DMS 273 treated with DMSO at 0.1 percent for 48 hours (cell line): ENCODE results near the gene CCDC102A.
"Not testable (repeated sequence)": the region's sequence is repeated elsewhere in the genome, so short reads cannot be mapped to it uniquely, and the experiment has no call there.

ENCODE experiments used
- DNase-seq: peaks from one replicate; lab custom pipeline; 2025; lab: John Stamatoyannopoulos, UW

The CCDC102A gene

DNA sequence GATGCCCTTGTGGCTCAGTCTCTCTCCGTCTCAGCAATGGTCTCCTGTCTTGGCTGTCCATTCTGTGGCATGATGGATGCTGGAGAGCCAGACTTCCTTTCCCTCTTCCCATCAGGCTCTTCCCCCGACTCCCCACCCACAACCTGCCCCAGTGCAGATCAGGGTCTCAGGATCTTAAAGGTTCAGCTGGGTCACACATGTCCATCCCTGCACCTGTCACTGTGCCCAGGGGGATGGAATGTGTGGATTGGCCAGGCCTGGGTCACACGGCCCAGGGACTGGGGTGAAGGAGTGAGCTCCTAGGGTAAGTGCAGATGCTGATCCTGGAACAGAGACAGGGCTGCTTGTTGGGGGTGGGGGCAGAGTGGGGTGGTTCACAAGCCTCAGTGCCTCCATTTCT lies 29.1 kb upstream of the CCDC102A start:
- DNase-seq, result no peak

DNA sequence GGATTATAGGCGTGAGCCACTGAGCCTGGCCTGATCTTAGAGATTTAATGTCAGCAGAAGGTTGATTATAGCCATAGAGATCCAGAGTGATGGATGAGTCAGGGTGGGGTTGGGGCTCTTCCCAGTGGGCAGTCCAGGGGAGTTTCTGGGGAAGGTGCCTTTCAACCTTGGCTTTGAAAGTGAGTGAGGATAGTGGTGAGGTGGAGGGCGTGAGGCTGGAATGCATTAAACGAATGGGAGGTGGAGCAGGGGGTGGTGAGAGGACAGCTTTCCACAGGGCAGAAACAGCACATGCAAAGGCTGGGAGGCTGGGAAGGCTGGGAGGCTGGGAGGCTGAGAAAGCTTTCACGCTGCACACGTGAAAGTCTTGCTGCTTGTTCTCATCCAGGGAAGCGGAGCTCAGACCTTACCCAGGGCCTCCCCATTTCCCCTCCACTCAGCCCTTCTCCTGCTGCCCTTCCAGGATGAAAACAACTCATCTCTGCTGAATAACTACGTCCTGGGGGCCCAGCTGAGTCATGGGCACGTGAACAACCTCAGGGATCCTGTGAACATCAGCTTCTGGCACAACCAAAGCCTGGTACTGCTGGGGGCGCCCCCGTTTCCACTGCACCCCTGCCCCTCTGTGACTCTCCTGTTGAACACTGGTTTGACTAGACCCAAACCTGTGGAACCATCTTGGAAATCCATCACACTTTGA lies 28.4 kb upstream of the CCDC102A start:
- no peak for DNase-seq

DNA sequence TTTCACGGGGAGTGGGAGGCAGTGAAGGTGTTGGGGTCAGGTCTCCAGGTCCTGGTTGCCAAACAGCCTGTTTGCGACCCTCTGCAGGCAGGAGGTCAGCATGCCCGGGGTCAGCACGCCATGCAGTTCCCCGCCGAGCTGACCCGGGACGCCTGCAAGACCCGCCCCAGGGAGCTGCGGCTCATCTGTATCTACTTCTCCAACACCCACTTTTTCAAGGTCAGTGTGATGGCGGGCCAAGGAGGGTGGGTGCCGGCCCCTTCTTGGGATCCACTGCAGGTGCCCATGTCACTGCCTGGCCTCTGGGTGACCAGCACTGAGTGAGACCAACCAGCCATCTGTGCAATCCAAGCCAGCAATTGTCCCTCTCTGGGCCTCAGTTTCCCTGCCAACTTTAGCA lies 27.4 kb upstream of the CCDC102A start:
- DNase-seq, result no peak

DNA sequence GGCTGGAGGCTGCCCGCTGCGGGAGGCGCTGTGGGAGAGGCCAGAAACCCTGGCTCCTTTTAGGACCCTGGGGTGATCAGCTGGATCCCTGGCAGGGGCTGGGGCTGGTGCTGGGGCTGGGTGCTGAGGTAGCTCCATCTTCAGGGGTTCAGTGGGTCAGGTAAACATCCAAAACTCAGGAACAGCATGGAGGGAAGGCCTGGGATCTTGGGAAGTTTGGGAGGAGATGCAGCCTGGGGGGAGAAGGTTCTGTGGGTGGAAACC lies 27.0 kb upstream of the CCDC102A start:
- DNase-seq, result no peak

GRCh38 chr16:57562669-57563486 lies 26.5 kb upstream of the CCDC102A start:
- DNase-seq, result no peak

DNA sequence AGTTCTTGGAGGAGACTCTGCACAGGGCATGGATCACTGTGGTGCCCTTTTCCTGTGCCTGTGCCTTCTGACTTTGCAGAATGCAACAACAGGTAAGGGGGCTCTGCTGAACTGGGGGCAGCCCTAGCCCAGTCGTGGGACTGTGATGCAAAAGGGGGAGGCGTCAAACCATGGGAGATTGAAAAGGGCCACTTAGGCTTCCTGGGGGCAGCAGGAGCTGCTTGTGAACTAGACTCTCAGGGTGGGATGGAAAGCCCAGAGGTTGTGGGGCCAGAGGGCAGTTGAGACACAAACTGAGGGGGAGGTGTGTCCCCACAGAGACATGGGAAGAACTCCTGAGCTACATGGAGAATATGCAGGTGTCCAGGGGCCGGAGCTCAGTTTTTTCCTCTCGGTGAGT lies 25.7 kb upstream of the CCDC102A start:
- DNase-seq, result no peak

DNA sequence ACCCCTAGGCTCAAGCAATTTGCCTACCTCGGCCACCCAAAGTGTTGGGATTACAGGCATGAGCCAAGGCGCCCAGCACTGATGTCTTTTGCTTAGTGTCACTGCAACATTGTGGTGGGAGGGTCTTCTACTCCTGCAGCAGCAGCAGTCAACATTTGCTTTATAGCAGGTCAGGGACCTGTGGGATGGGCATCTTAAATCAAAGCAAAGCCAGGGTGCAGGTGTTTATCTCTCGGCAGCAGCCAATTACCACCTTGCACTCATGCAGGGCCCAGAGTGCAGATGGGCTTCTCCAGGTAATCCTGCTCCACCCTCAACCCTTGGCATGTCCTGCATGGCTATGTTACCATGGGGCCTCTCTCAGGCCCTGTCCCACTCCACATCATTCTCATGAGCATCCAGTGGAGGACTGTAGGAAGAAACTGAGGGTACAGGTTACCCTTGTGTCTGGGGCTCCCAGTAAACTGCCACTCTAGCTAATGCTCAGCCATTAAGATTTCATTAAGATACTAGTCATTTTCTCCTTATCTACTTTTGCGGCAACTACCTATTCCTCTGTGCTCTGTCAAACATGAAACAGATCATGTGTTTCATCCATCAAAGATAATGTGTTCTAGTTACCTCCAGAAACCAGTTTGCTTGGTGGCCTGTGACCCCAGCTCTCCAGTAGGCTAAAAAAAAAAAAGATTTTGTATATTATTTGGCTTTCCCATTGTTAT lies 22.9 kb upstream of the CCDC102A start:
- DNase-seq, result no peak

DNA sequence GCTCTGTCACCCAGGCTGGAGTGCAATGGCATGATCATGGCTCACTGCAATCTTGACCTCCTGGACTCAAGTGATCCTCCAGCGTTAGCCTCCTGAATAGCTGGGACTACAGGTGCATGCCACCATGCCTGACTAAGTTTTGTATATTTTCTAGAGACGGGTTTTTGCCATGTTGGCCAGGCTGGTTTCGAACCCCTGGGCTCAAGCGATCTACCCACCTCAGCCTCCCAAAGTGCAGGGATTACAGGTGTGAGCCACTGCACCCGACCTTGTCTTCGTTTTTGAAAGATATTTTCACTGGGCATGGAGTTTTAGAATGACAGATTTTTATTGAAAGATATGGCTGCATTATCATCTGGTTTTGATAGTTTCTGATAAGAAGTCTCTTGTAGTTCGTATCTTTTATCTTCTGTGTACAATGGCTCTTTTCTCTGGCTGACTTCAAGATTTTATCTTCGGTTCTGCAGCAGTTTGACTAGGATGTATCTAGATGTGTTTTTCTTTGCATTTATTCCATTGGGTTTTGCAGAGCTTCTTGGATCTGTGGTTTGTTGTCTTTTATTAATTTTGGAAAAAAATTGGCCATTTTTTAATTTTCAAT lies 20.7 kb upstream of the CCDC102A start:
- no peak for DNase-seq

DNA sequence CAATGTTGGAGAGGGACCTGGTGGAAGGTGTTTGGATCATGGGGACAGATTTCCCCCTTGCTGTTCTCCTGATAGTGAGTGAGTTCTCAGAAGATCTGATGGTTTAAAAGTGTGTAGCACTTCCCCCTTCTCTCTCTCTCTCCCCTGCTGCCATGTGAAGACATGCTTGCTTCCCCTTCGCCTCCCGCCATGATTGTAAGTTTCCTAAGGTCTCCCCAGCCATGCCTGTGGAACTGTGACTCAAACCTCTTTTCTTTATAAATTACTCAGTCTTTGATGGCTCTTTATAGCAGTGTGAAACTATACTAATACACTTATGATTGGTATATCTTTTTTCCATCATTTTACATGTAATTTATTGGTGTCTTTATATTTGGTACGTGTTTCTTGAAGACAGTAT lies 19.5 kb upstream of the CCDC102A start:
- DNase-seq, result no peak

GRCh38 chr16:57551057-57551456 lies 14.7 kb upstream of the CCDC102A start:
- DNase-seq, result no peak

- no peak for DNase-seq
Observed at GRCh38 chr16:57549730-57550129, 13.4 kb upstream of the CCDC102A start.

DNA sequence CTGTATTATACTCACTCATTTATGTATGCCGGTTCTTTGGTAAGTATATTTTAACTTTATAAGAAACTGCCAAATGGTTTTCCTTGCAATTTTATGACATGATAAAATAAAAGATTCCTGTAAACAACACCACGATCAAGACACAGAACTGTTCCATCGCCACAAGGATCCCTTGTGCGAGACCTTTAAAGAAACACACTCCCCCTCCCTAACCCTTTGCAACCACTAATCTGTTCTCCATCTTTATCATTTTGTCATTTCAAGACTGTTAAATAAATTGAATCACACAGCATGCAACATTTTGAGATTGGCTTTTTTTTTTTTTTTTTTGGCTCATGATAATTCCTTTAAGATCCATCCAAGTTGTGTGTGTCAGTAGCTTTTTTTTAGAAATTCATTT lies 12.0 kb upstream of the CCDC102A start:
- DNase-seq, result no peak

DNA sequence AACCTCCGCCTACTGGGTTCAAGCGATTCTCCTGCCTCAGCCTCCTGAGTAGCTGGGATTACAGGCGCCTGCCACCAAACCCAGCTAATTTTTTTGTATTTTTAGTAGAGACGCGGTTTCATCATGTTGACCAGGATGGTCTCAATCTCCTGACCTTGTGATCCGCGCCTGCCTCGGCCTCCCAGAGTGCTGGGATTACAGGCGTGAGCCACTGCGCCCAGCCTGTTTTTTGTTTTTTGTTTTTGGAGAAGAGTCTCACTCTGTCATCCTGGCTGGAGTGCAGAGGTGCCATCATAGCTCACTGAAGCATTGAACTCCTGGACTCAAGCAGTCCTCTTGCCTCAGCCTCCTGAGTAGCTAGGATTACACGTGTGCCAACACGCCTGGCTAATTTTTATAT lies 11.2 kb upstream of the CCDC102A start:
- not testable (repeated sequence) for DNase-seq

GRCh38 chr16:57544124-57544653 lies 7.8 kb upstream of the CCDC102A start:
- DNase-seq, result no peak

- DNase-seq, result no peak
Observed at GRCh38 chr16:57541754-57542435, 5.5 kb upstream of the CCDC102A start.

DNA sequence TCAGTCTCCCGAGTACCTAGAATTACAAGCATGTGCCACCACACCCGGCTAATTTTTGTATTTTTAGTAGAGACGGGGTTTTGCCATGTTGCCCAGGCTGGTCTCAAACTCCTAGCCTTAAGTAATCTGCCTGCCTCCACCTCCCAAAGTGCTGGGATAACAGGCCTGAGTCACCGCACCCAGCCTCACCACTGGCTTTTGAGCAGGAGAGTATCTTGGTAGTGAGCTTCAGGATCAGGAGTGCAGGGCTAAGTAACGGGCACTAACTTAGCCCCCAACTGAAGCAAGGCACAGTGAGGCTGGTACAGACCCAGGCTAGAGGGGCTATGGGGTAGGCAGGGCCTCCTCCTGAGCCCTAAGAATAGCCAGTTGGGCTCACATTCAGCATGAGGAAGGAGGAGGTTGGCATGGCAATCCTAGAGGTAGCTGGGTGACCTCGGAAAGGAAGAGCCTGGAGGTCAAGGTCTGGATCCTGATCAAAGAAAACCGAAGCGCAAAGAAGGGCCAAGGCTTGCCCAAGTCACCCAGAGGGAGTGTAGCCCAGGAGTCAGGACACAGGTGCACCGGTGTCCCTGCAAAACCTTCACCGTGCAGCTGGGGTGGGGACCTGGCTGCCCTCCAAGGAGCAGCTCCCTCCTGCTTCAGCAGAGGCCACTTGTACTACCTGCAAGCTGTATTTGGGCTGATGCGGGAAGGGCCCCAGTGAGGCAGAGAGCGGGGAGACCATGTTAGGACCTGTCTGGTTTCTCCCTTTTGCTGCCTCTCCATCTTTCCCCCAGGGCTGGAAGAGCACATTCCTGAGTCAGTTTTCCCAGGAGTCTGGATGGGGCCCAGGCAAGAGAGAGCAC lies 4.8 kb upstream of the CCDC102A start:
- no peak for DNase-seq

DNA sequence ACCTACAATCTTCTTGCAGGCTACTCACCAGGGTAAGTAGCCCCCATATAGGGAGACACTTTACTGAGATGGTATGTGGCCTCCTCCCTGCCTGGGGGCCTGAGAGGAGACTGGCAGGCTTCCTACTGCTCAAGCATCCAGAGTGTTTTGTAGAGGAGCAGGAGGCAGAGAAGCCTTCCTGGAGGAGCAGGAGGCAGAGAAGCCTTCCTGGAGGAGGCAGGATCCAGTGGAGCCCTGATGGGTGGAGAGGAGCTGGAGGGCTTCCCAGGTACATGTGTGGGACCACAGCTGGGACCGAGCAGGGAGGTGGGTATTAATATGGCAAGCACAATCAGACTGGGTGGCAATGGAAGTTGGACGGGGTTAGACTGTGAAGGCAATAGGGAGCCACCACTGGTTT lies 4.0 kb upstream of the CCDC102A start:
- DNase-seq, result no peak

- no peak for DNase-seq
Observed at GRCh38 chr16:57539072-57539796, 2.9 kb upstream of the CCDC102A start.

DNA sequence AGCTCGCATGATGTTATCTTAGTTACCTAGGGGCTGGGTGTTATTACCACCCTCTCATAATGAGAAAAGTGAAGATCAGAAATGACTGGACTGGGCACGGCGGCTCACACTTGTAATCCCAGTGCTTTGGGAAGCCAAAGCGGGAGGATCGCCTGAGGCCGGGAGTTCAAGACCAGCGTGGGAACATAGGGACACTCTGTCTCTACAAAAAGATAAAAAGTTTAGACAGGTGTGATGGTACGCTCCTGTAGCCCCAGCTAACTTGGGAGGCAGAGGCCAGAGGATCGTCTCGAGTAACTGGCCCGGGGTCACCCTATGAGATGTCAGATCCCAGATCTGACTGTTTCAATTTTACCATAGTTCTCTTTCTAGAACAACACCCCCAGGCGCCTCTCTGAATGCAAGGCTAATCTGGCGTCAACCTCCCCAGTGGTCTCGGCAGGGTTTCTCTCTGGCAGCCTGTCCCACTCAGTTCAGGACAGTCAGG lies 1.9 kb upstream of the CCDC102A start:
- DNase-seq, result no peak

DNA sequence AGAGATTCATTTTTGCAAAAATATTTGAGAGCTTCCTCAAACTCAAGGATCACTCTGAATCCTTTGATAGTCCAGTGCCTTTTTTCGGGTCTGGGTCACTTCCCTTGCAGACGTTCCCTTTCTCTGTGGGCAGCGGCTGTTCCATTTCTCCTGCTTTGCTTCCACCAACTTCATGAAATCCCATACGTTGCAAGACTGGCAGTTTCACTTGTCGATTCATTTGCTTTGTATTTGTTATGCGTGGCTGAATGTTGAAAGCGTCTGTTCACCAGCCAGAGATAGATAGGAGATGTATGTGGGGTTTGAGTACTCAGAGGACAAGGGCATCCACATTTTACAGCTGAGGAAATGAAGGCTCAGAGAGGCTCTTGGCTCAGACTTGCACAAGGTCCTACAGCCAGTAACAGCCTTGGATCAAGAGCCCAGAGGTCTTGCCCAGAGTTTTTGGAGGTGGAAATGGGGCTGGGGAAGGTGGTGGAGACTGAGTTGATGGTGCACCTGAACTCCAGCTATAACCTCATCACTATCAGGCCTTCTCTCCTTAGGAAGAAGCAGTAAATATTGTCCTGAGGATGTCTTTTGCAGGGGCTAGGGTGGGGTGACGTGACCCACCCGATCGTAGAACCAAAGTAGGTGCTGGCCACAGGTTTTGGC lies 1.3 kb upstream of the CCDC102A start:
- DNase-seq, result no peak
